Adipose tissue (tissue), 3 donors: ENCODE data around the gene MNS1. TPM values are rescaled to one million over a fixed set of nuclear protein-coding genes. Genes with fewer than 3 reads are reported as not detected.

ENCODE experiments used
- H3K27ac ChIP-seq: one replicate; pipeline ENCODE4 v1.5.1; 2013; ENCODE audit warnings: low read depth, low read length
- WGBS, 3 donors: extraction: QIAGEN DNeasy Blood & Tissue Kit; methylation state at CpG; one replicate each; pipeline ENCODE4 v1.1.7; 2013; 5-methylcytosine and 5-hydroxymethylcytosine counted together
- polyA plus RNA-seq, 3 donors: library from polyadenylated mRNA; stranded (reverse); fragments of 200-250 nt; gene quantifications; one replicate each; pipeline ENCODE4 v1.2.3, GENCODE V29; 2013
- donor health status: healthy with polysubstance abuse.
- donor health status: Bipolar disorder and iron deficiency.
- donor health status: healthy.

Gene MNS1
- polyA plus RNA-seq, 3 donors, result 0.85 to 5.8 (median 0.92) TPM

DNA sequence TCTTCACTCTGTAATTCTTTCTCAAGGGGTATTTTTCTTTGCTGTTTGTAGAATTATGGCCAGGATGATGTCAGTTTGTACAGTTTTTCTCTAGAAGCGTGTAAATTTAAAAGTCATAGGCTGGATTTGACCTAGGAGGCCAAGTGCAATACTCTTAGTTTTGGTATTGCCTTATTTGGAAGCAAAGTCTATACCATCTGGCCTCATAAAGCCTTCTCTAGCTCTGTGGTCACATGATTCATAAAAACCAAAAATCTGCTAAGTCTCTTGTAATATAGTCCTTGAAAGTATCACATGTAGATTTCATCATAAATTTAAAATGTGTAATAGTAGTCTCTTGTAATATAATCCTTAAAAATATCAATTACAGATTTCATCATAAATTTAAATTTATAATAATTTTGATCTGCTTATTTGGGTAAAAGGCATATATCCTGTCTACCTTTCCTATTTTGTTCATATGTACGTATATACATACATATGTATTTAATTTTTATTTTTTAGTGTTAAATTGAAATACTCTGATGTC is 74.1 kb downstream of the MNS1 start:
- 91 to 96% (median 94%) methylated on average over 2 of the region's 2 CpGs for WGBS, 3 donors
- H3K27ac ChIP-seq, result no peak overlapping the region

GRCh38 chr15:56385908-56386307 is 79.0 kb downstream of the MNS1 start:
- H3K27ac ChIP-seq, result no peak overlapping the region
- WGBS, 3 donors, result 82 to 93% (median 85%) methylated on average over 3 of the region's 3 CpGs

- H3K27ac ChIP-seq, result no peak overlapping the region
- WGBS, 3 donors, result 92 to 96% (median 94%) methylated on average over 3 of the region's 3 CpGs
Measured at GRCh38 chr15:56383010-56383409, 81.9 kb downstream of the MNS1 start.

Other genes starting within 250 kb of the MNS1 start
- gene RFX7, start 221.3 kb downstream of the MNS1 start, polyA plus RNA-seq, result 1 to 10 TPM; 1.1 to 1.8 (median 1.8) TPM
- 1 to 10 TPM; 1.0 to 1.7 (median 1.0) TPM for gene TEX9, start 99.7 kb downstream of the MNS1 start, polyA plus RNA-seq